EH (cell line): Measurements from ENCODE around the gene NPM1.
"Not testable (repeated sequence)": the region's sequence is repeated elsewhere in the genome, so short reads cannot be mapped to it uniquely, and the experiment has no call there.

Experiments used
- DNase-seq: peaks from one replicate; pipeline ENCODE4 v3.0.0-alpha.2; 2015; ENCODE audit warnings: low read depth

The NPM1 gene

DNA sequence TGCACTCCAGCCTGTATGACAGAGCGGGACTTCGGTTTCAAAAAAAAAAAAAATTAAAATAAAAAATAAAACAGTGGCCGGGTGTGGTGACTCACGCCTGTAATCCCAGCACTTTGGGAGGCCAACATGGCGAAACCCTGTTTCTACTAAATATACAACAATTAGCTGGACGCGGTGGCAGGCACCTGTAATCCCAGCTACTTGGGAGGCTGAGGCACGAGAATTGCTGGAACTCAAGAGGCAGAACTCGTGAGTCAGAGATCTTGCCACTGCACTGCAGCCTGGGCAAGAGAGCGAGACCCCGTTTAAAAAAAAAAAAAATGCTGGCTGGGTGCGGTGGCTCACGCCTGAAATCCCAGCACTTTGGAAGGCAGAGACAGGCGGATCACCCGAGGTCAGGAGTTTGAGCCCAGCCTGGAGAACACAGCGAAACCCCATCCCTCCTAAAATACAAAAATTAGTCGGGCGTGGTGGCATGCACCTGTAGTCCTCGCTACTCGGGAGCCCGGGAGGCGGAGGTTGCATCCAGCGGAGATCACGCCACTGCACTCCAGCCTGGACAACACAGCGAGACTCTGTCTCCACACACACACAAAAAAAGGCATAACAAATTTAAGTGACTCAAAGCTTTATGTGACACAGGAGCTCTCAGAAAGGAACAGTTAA lies 1.5 kb upstream of the NPM1 start:
- no peak for DNase-seq

DNA sequence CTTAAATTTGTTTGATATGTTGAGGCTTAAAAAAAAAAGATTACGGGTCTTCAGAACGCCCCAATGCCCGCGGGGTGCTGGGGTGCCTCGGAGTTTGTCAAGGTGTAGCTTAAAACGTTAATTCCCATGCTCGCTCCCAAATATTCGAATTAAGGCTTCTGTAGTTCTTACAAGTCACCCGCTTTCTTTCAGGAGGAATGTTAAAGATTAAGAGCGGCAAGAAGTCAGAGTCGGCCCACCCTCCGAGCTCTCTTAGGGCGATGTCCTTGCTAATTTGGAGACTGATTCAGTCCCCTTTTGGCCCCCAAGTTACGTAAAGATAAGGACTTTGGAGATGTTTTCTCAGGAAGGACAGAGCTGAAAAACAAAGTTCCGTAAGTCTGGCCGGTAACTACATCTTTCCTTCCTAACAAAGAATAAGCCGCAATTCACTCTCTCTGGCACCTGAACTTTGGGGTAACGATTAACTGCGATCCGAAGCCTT lies 746 bp upstream of the NPM1 start:
- DNase-seq: no peak

DNA sequence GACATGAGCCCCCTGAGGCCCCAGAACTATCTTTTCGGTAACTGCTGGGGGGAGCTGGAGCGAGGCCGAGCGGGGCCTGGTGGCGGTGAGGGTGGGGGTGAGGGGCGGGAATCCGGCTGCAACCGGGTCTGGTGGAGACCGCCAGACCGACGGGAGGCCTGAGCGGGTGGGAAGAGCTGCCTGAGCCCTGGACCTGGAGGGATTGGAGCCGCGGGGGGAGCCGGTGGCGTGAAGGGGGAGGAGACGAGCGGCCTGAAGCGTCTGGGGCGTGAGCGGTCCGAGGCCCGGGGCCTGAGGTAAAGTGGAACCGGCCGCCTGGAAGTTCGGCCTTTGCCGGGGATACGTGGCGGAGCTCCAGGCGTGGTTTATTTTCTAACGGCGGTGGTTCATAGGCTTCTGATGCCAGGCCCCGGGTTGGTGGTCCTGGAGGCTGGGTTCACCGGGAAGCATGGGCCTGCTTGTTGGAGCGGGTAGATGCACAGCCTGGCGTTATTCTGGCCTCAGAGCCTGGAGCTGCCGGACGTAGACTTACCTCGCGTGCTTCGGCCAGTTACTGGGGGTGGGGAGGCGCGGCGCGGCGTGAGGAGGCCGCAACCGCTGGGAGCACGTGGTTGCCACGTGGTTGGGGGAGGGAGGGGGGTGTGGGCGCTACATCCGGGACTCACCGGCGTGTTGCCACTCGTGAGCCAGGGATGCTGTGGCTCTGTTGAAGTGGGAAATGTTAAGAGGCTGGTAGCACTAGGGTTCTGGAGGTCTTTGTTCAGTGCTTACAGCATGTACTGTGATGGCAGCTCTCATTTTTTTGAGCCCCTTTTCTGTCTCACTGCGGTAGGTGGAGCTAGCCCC lies 544 bp downstream of the NPM1 start:
- peak; percentile 82 for DNase-seq

DNA sequence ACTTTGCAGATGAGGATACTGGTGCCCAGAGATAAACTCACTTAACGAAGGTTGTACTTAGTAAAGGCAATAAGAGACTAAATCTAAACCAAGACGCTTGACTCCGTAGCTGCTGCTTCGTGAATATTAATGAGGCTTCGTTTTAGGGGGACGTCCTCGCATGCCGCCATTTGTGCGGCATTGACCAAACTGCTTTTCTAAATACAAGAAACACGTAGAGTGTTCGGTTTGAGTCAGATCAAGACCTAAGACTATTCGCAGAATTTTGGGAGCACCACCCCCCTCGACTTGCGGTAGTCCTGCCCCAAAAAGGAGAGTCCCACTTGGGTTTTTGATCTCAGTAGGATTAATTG lies 1.1 kb downstream of the NPM1 start:
- no peak for DNase-seq

DNA sequence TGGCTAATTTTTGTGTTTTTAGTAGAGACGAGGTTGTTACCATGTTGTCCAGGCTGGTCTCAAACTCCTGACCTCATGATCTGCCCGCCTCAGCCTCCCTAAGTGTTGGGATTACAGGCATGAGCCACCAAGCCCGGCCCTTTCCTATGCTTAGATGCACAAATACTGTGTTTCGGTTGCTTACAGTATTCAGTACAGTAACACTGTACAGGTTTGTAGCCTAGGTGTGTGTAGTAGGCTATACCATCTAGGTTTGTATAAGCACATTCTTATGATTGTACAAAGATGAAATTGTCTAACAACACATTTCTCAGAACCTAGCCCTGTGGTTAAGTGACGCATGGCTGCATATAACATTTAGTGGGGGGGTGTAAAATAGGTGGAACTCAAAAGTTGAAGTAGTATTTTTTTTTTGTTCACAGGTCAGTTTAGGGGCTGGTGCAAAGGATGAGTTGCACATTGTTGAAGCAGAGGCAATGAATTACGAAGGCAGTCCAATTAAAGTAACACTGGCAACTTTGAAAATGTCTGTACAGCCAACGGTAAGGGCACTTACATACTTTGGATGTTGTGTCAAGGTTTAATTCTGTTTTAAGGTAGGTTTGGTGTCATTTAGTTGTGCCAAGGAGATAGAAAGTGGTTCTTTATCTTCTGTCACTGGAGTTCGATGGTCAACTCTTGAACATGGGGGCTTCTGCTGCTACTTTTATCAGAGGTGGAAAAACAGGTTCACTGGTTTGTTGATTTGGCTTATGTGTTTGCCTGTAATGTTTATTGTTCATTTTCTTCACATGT lies 3.4 kb downstream of the NPM1 start:
- no peak for DNase-seq

DNA sequence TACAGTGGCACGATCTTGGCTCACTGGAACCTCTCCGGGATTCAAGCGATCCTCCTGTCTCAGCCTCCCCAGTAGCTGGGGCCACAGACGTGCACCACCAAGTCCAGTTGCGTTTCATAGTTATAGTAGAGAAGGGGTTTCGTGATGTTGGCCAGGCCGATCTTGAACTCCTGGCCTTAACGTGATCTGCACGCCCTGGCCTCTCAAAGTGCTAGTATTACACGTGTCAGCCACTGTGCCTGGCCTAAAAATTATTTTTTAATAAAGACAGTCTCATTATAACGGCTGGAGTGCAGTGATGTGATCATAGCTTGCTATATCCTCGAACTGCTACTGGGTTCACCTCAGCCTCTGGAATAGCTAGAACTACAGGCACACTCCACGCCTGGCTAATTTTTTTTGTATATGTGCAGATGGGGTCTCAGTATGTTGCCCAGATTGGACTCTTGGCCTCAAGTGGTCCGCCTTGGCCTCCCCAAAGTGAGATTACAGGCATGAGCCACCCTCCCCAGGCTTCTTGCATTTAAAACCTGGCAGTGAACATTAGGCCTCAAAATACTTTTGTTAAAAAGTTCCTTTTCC lies 4.4 kb downstream of the NPM1 start:
- no peak for DNase-seq

DNA sequence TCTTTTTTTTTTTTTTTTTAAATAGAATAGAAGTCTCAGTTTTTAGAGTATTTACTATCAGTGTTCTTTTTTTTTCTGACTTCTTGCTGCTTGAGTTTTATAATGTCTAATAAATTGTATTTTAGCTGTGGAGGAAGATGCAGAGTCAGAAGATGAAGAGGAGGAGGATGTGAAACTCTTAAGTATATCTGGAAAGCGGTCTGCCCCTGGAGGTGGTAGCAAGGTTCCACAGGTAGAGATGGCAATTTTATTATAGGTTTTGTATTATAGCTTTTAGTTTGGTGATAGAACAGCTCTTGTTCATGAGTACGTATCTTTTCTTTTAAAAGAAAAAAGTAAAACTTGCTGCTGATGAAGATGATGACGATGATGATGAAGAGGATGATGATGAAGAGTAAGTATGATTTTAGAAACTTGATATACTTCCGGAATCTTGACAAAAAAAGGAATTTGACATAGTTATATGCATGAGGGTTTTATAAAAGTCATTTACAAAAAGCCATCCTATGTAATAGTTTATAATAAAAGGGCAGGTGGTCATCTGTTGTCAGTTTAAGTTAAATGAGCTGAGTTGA lies 5.0 kb downstream of the NPM1 start:
- DNase-seq: no peak

DNA sequence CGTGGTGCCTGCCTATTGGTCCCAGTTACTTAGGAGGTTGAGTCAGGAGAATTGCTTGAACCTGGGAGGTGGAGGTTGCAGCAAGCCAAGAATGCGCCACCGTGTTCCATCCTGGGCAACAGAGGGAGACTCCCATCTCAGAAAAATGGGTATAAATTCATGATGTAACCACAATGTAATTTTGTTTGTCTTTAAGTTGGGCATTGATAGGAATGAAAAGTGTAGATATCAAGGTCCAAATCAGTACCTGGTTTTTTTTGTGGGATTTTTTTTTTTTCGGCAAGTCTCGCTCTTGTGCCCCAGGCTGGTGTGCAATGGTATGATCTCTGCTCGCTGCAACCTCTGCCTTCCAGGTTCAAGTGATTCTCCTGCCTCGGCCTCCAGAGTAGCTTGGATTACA lies 7.4 kb downstream of the NPM1 start:
- DNase-seq: no peak

DNA sequence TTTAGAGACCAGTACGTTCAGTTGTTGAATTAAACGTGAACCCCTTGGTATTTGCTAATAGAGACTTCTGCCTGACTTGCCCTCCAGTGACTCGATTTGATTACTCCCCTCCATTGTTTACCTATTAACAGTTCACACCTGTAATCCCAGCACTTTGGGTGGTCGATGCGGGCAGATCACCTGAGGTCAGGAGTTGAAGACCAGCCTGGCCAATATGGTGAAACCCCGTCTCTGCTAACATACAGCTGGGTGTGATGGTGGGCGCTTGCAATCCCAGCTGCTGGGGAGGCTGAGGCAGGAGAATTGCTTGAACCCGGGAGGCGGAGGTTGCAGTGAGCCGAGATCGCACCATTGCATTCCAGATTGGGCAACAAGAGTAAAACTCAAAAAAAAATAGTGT lies 8.9 kb downstream of the NPM1 start:
- not testable (repeated sequence) for DNase-seq

DNA sequence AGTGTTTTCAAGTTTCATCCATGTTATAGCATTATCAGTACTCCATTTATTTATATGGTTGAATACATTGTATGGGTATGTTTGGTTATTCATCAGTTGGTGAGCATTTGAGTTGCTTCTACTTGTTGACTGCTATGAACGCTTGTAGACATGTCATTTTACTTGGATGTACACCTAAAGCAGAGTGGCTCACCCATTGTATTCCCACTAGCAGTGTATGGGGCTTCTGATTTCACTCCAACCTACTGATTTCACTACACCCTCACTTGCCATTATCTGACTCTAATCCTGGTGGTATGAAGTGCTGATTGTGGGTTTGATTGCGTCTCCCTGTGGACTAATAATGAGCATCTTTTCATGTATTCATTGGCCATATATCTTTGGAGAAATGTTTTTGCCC lies 9.5 kb downstream of the NPM1 start:
- DNase-seq: no peak

DNA sequence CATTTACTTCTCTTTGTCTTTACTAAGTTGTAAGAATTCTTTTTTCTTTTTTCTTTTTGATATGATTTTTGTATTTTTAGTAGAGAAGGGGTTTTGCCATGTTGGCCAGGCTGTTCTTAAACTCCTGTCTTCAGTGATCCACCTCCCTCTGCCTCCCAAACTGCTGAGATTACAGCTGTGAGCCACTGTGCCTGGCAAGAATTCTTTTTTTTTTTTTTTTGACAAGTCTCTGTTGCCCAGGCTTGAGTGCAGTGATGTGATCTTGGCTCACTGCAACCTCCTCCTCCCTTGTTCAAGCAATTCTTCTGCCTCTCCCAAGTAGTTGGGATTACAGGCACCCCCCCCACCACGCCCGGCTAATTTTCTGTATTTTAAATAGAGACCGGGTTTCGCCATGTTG lies 9.9 kb downstream of the NPM1 start:
- no peak for DNase-seq

DNA sequence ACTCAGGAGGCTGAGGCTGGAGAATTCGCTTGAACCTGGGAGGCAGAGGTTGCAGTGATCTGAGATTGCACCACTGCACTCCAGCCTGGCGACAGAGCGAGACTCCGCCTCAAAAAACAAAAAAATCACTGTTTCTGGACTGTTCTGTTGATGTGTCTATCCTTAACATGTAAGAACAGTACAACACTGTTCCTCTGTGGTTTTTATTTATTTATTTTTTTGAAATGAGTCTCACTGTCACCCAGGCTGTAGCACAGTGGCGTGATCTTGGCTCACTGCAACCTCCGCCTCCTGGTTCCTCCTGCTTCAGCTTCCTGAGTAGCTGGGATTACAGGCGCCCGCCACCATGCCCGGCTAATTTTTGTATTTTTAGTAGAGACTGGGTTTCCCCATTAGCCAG lies 11.0 kb downstream of the NPM1 start:
- DNase-seq: not testable (repeated sequence)

DNA sequence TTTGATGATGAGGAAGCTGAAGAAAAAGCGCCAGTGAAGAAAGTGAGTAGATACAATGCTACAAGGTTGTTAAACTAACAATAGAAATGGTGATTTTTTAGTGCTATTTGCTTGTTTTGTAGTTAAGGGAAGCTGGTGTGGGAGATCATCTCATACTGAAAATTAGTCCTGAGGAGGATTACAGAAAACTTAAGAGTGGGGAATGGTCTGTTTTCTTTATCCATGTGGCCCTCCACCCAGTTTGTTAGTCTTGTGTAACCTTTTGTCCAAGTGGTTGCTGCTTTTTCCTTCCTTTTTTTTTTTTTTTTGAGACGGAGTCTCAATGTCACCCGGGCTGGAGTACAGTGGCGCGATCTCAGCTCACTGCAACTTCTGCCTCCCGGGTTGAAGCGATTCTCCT lies 12.5 kb downstream of the NPM1 start:
- no peak for DNase-seq

DNA sequence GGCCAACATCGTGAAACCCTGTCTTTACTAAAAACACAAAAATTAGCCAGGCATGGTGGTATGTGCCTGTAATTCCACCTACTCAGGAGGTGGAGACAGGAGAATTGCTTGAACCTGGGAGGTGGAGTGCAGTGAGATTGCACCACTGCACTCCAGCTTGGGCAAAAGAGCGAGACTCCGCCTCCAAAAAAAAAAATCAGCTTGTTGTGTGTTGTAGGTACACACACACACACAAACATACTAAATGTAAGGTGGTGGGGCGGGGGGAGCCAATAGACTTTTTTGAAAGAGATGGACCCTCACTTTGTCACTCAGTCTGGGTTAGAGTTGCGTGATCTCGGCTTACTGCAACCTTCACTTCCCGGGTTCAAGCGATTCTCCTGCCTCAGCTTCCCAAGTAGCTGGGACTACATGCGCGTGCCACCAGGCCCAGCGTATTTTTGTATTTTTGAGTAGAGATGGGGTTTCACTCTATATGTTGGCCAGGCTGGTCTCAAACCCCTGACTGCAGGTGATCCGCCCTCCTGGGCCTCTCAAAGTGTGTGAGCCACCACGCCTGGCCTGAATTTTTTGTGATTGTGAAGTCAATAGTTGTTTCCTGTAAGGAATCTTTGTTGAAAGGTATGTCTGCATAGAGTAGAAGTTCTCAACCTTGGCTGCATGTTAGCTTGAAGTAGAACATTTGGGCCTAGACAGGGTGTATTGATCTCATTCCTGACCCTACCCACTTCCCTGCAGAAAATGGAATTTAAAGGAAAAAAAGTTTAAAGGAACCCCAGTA lies 13.7 kb downstream of the NPM1 start:
- no peak for DNase-seq

DNA sequence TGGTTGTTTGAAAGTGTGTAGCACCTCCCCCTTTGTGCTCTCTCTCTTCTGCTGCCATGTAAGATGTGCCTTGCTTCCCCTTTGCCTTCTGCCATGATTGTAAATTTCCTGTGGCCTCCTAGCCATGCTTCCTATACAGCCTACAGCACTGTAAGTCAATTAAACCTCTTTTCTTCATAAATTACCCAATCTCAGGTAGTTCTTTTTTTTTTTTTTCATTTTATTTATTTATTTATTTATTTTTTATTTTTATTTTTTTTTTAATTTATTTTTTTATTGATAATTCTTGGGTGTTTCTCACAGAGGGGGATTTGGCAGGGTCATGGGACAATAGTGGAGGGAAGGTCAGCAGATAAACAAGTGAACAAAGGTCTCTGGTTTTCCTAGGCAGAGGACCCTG lies 15.1 kb downstream of the NPM1 start:
- not testable (repeated sequence) for DNase-seq

DNA sequence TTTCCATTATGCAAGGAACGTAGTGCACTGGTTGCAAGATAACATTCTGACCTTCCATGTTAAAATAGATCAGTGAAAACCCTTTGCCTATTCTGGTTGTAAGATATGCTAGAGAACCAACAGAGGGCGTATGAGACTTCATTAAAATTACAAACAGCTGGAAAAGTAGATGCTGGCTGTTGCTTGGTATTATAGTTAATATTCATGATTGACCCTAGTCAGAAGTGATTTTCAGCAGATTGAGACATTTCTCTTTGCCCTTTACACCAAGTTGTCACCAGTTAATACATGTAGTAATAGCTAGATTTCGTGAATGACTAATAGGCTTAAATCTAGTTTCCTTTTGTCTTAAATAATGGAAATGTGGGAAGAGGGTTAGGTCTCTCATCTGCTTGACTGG lies 18.0 kb downstream of the NPM1 start:
- peak; percentile 33 for DNase-seq

DNA sequence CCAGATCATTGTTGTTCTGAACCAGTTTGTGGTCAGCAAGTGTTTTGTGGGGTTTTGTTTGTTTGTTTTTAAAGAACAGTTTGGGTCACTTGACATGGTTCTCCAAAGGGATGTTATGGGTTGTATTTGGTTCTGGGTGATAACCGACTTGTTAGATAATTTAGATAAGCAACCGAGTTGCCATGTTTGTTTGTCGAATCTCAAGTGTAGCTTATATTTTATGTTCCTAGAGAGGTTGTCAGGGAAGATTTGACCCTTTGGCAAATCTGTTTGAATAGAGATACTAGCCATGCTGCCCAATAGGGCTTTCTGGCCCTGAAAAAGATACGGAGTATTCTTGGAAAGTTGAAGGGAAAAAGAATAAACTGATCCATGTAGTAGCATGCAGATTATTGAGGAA lies 19.6 kb downstream of the NPM1 start:
- no peak for DNase-seq

DNA sequence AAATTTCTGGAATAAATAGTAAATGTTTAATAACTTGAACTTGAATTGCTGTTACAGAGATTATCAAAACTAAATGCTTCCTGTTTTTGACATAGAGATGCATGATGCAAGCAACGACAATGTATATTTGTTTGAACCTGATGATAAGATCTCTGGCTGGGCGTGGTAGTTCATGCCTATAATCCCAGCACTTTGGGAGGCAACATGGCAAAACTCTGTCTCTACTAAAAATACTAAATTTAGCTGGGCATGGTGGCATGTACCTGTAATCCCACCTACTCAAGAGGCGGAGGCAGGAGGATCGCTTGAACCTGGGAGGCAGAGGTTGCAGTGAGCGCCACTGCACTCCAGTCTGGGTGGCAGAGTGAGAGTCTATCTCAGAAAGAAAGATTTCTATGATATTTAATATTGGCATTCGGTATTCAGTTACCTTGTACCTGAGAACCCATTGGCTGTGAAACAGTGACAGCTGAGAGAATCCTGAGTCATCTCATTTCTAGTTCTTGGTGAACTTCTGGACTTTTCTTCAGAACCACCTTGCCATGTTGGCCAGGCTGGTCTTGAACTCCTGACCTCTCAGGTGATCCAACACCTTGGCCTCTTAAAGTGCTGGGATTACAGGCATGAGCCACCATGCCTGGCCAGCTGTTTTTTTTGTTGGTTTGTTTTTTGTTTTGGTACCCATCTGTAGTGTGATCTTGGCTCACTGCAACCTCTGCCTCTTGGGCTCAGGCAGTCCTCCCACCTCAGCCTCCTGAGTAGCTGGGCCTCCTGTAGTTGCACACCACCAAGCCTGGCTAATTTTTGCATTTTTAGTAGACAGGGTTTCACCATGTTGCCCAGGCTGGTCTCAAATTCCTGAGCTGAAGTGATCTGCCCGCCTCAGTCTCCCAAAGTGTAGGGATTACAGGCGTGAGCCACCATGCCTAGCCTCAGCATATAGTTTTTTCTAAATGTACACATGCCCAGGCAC lies 21.8 kb downstream of the NPM1 start:
- DNase-seq: no peak

DNA sequence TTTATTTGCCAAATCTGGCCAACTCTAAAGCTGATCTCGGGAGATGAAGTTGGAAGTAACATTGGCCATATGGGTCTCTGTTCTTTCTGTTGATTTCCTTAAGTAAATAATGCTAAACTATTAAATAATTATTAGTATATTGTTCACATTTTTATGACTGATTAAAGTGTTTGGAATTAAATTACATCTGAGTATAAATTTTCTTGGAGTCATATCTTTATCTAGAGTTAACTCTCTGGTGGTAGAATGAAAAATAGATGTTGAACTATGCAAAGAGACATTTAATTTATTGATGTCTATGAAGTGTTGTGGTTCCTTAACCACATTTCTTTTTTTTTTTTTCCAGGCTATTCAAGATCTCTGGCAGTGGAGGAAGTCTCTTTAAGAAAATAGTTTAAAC lies 22.5 kb downstream of the NPM1 start:
- DNase-seq: peak; percentile 38

DNA sequence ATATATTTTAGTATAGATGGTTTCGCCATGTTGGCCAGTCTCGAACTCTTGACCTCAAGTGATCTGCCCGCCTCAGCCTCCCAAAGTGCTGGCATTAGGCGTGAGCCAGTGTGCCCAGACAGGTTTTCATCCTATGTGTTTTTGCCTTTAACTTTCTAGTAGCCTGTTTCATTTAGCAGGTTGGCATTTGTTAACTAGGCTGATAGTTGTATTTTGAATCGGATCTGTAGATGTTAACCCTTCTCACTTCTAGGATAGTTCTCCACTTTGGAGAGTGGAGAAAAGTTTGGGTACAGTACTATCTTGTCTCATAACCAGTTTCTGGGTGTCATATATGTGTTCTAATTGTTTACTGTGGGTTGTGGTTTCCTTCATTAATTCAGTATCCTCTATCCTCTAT lies 24.5 kb downstream of the NPM1 start:
- no peak for DNase-seq
